GM12864 (cell line): Measurements from ENCODE around the gene FRMD4A.

Experiments used
- DNase-seq: peaks from one replicate; pipeline ENCODE4 v3.0.0-alpha.2; 2011; ENCODE audit warnings: low read depth
- H3K4me3 ChIP-seq: 2 replicates; pipeline ENCODE4 v1.5.1; 2011; ENCODE audit warnings: mild to moderate bottlenecking, low read depth, low read length, control low read depth
- CTCF ChIP-seq: IDR thresholded peaks from 2 replicates; pipeline ENCODE4 v1.5.1; 2011; ENCODE audit warnings: low read depth, mild to moderate bottlenecking, moderate library complexity, low read length, control low read depth, inconsistent platforms; ENCODE audit errors: missing control alignments

FRMD4A gene

DNA sequence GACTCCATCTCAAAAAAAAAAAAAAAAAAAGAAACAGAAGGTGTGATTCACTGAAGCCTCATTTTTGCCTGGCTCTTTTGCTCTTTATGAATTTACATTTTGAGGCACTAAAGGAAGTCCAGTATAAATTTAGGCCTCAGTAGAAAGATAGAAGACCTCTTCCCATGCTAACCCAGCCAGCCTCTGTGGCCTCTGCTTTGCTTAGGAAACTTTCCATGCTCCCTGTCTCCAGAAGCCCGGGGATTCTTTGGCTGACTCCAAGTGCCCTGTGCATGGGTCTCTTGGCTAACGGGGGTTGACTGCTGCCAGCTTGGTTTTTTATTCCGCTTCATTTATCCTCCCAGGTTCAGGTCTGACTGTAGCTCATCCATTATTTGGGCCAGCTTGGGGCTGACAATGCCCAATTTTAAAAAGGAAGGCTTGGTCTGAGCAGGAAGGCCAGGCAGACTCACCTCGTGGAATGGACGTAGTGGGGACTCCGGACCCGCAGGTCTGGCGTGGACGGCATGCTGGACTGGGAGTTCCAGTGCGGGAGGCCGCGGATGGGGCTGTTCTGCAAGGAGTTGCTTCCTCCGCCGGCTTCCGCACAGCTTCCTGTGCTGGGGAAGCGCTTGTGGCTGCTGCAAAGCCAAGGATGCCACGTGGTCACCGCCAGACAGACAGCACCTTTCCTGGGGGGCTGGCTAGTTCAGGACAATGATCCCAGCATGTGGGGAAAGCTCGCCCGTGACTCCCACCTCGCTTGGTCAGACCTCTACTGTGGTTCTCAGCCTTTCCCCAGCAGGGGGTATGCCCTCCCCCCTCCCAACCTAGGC, 671.6 kb downstream of the FRMD4A start:
- H3K4me3 ChIP-seq, result no peak overlapping the region
- no peak for DNase-seq
- TF ChIP-seq CTCF, result no peak

DNA sequence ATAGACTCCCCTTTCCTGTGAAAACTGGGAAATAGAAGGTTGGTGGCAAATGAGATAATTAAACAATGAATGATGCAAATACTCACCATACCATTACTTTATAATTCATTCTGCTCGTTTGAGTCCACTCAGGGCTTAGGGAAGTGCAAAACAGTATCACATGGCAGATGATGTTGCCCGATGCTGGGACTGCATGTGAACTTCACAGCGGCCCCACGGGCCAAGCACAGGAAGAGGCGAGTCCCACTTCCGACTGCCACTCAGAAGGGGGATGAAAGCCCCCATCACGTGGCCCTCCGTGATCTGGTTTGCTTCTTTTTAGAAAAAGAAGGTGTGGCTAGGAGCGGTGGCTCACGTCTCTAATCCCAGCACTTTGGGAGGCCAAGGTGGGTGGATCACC, 672.5 kb downstream of the FRMD4A start:
- no peak overlapping the region for H3K4me3 ChIP-seq
- no peak for TF ChIP-seq CTCF
- no peak for DNase-seq

- no peak for DNase-seq
- no peak overlapping the region for H3K4me3 ChIP-seq
- TF ChIP-seq CTCF, result no peak
These were observed 673.5 kb downstream of the FRMD4A start for GRCh38 chr10:13657101-13657680.

DNA sequence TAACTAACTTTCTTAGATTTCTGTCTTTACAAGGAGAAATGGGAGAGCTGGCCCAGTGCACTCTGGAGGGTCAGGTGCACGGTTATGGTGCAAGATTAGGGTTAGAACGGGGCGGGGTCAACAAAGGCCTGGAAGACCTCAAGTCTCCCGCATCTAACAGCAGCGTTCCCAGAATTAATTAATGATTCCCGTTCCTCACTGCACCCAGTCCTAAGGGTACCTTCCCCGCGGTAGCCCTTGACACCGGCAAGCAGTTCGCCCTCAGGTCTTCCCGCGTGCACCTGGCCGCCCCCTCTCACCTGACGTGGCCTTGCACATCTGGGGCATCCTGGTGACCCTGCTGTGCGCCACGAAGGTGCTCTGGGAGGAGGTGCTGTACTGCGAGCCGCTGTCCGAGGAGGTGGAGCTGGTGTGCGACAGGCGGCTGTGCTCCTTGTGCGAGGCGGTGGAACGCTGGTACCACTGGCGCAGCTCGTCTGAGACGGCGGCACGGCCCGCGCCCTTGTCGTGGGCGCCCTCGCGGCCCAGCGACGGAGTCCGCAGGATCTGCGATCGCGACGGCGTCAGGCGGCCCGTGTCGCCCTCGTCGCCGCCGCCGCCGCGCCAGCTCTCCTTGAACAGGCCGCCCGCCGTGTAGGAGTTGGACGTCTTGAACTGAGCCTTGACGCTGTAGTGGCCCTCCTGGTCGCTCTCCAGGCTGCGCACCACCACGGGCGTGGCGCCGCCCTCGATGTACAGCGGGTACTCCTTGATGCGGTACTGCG, 674.2 kb downstream of the FRMD4A start:
- H3K4me3 ChIP-seq, result no peak overlapping the region
- DNase-seq, result no peak
- TF ChIP-seq CTCF, result no peak

DNA sequence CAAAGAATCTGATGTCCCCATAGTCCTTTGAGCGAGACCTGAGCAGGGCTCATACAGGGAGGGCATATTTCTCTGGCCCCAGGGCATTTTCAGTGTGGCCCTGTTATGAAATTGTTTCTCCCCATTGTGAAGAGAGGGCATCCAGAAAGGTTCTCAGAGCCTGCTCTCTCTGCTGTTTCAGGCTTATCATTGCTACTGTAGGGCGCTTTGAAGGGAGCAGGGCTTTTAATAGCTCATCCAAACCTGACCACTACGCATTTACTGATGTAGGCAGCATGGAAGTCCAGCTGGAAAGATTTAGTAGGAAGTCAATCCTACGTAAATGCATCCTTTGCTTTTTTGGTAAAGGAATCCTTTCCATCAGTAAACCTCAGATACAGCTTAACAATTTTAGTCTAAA, 675.9 kb downstream of the FRMD4A start:
- no peak for DNase-seq
- no peak for TF ChIP-seq CTCF
- H3K4me3 ChIP-seq, result no peak overlapping the region

DNA sequence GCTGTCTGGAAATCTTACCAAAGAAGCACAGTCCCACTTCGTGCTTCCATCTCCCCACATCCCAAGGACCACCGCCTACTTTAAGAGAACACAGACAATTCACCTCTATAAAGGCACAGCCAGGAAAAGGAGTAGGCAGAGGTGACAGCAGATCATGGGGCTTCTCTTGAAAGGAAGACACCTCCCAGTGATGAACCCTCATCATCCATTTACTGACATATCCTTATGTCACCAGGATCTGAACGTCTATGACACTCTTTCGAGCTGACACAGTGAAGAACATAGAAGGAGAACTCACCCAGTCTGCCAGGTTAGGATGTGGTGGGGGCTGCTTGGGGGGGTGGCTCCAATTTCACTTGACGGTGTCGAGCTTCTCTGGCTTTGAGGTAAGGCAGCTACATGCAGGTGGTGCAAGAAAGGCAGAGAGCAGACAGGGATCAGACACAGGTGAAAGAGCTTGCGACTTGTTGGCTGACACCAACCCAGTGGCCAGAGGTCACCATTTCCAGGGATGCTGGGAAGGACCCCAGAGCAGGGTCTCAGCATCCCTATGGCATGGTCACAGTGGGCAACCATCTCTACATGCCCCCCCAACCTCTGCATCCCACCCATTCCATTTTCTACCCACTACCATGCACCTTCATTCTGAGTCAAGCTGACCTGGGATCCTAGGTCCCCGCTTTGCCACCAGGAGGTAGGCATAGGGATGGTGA, 676.5 kb downstream of the FRMD4A start:
- TF ChIP-seq CTCF, result no peak
- H3K4me3 ChIP-seq, result no peak overlapping the region
- no peak for DNase-seq
